Naive thymus-derived CD4-positive, alpha-beta T cell (primary cell): ENCODE data around the gene TUBA3E. TPM values are rescaled to one million over a fixed set of nuclear protein-coding genes. Genes with fewer than 3 reads are reported as not detected.
"Not testable (repeated sequence)": the region's sequence is repeated elsewhere in the genome, so short reads cannot be mapped to it uniquely, and the experiment has no call there.

Source experiments
- ATAC-seq: fragments of 150-1000 bp; cut with Tn5 transposase; 2 replicates; pipeline ENCODE4 v1.10.0; 2021; ENCODE audit warnings: mild to moderate bottlenecking, moderate library complexity
- CTCF ChIA-PET: fragments of 350-600 bp; sonication (Branson Sonifier 250); formaldehyde crosslinking; loops from one replicate; lab custom pipeline; 2021; ENCODE audit warnings: antibody characterized with exemption; lab: Charles Lee
- POLR2A ChIA-PET: fragments of 350-600 bp; sonication (Branson Sonifier 250); formaldehyde crosslinking; loops from one replicate; lab custom pipeline; 2021; ENCODE audit warnings: antibody characterized with exemption, inconsistent platforms; lab: Charles Lee
- DNase-seq, 9 donors: peaks; one replicate each; pipeline versions ENCODE4 v3.0.0 to v3.0.0-alpha.2; 2020 to 2022; ENCODE audit warnings: mixed read lengths in 1 of 9
- H3K27ac ChIP-seq: one replicate; pipeline ENCODE4 v1.7.0; 2013; ENCODE audit warnings: mild to moderate bottlenecking, low read depth, low read length, moderate library complexity
- H3K27me3 ChIP-seq, 2 donors: one replicate each; pipeline ENCODE4 v1.7.0; 2013; ENCODE audit warnings: low read length in 2 of 2, mild to moderate bottlenecking in 2 of 2, moderate library complexity in 2 of 2; ENCODE audit not compliant: control insufficient read depth in 2 of 2, insufficient read depth in 2 of 2
- H3K36me3 ChIP-seq, 3 experiments: 1 replicate in 2 of 3; 2 replicates in 1 of 3; pipeline ENCODE4 v1.7.0; 2013; ENCODE audit warnings: low read length in 3 of 3, mild to moderate bottlenecking in 3 of 3, moderate library complexity in 1 of 3; ENCODE audit not compliant: insufficient read depth in 3 of 3, control insufficient read depth in 2 of 3
- H3K4me1 ChIP-seq, 2 donors: one replicate each; pipeline ENCODE4 v1.7.0; 2013; ENCODE audit warnings: low read length in 2 of 2, mild to moderate bottlenecking in 2 of 2, moderate library complexity in 1 of 2; ENCODE audit not compliant: control insufficient read depth in 2 of 2, insufficient read depth in 2 of 2
- H3K4me3 ChIP-seq: 2 replicates; pipeline ENCODE4 v1.7.0; 2013; ENCODE audit warnings: mild to moderate bottlenecking, low read length
- H3K9me3 ChIP-seq, 3 experiments: 1 replicate in 2 of 3; 2 replicates in 1 of 3; pipeline ENCODE4 v1.7.0; 2013; ENCODE audit warnings: low read length in 3 of 3; ENCODE audit not compliant: control insufficient read depth in 2 of 3
- H3K27ac Mint-ChIP-seq, 9 donors: one replicate each; pipeline ENCODE4 v1.8.0; 2020 to 2022; ENCODE audit warnings: mixed read lengths in 9 of 9, mild to moderate bottlenecking in 8 of 9, moderate library complexity in 5 of 9, inconsistent platforms in 2 of 9
- H3K27me3 Mint-ChIP-seq, 5 donors: one replicate each; pipeline ENCODE4 v1.8.0; 2021 to 2022; ENCODE audit warnings: mixed read lengths in 5 of 5, mild to moderate bottlenecking in 1 of 5
- H3K36me3 Mint-ChIP-seq, 5 donors: one replicate each; pipeline ENCODE4 v1.8.0; 2020 to 2022; ENCODE audit warnings: mixed read lengths in 5 of 5, mild to moderate bottlenecking in 3 of 5, inconsistent platforms in 1 of 5
- H3K4me1 Mint-ChIP-seq, 7 donors: one replicate each; pipeline ENCODE4 v1.8.0; 2020 to 2022; ENCODE audit warnings: mixed read lengths in 7 of 7, mild to moderate bottlenecking in 3 of 7, inconsistent platforms in 1 of 7
- H3K4me3 Mint-ChIP-seq, 10 donors: one replicate each; pipeline ENCODE4 v1.8.0; 2020 to 2022; ENCODE audit warnings: mild to moderate bottlenecking in 10 of 10, mixed read lengths in 10 of 10, moderate library complexity in 6 of 10, inconsistent platforms in 2 of 10
- H3K9me3 Mint-ChIP-seq, 11 donors: one replicate each; pipeline ENCODE4 v1.8.0; 2020 to 2022; ENCODE audit warnings: mixed read lengths in 11 of 11, mild to moderate bottlenecking in 4 of 11, inconsistent platforms in 1 of 11, moderate library complexity in 1 of 11
- intact Hi-C, 2 donors: fragments of 100-400 bp; cut with micrococcal nuclease; formaldehyde crosslinking; loops; one replicate each; pipeline ENCODE4 v1.15.1; 2023
- polyA plus RNA-seq, 2 donors: library from polyadenylated mRNA; unstranded; fragments of 300-500 nt; fragmentation: Illumina TruSeq; gene quantifications; one replicate each; pipeline ENCODE4 v1.2.3, GENCODE V29; 2021
- total RNA-seq, 6 experiments: library from RNA in 5 of 6; stranded (reverse) in 5 of 6; gene quantifications; 1 replicate in 5 of 6; 2 replicates in 1 of 6; pipeline ENCODE4 v1.2.3 and lab custom pipeline; 2021 to 2026

TUBA3E gene
- total and polyA plus RNA-seq, 7 experiments from 2014 or later: not detected

- H3K36me3 ChIP-seq, H3K36me3 Mint-ChIP-seq, H3K9me3 Mint-ChIP-seq, H3K27ac Mint-ChIP-seq, H3K27ac ChIP-seq, H3K4me1 ChIP-seq, H3K27me3 ChIP-seq, CTCF ChIA-PET, H3K9me3 ChIP-seq, ATAC-seq, POLR2A ChIA-PET, H3K4me3 Mint-ChIP-seq, DNase-seq, H3K4me1 Mint-ChIP-seq, intact Hi-C loops, H3K4me3 ChIP-seq: not testable (repeated sequence)
- H3K27me3 Mint-ChIP-seq: peaks cover 9 to 29% (median 21%) of the 10 kb centered on the region in 5 donors
These were observed 22.3 kb upstream of the TUBA3E start for GRCh38 chr2:130220505-130220904.

GRCh38 chr2:130219147-130219546 lies 20.9 kb upstream of the TUBA3E start:
- H3K27ac ChIP-seq, ATAC-seq, H3K9me3 ChIP-seq, H3K4me1 Mint-ChIP-seq, H3K4me1 ChIP-seq, intact Hi-C loops, H3K9me3 Mint-ChIP-seq, POLR2A ChIA-PET, H3K27ac Mint-ChIP-seq, H3K36me3 Mint-ChIP-seq, H3K27me3 ChIP-seq, CTCF ChIA-PET, DNase-seq, H3K4me3 Mint-ChIP-seq, H3K4me3 ChIP-seq, H3K36me3 ChIP-seq: not testable (repeated sequence)
- peaks cover 13 to 37% (median 29%) of the 10 kb centered on the region in 5 donors for H3K27me3 Mint-ChIP-seq

GRCh38 chr2:130207051-130207450 lies 8.8 kb upstream of the TUBA3E start:
- H3K4me3 Mint-ChIP-seq, ATAC-seq, H3K27ac Mint-ChIP-seq, H3K4me3 ChIP-seq, H3K4me1 ChIP-seq, H3K9me3 Mint-ChIP-seq, POLR2A ChIA-PET, H3K36me3 Mint-ChIP-seq, DNase-seq, intact Hi-C loops, CTCF ChIA-PET, H3K4me1 Mint-ChIP-seq, H3K27me3 ChIP-seq, H3K36me3 ChIP-seq, H3K9me3 ChIP-seq, H3K27ac ChIP-seq: not testable (repeated sequence)
- peaks cover 4 to 14% (median 12%) of the 10 kb centered on the region in 5 donors for H3K27me3 Mint-ChIP-seq

GRCh38 chr2:130203150-130203549 lies 4.9 kb upstream of the TUBA3E start:
- H3K36me3 ChIP-seq, H3K4me1 ChIP-seq, intact Hi-C loops, H3K27ac Mint-ChIP-seq, H3K36me3 Mint-ChIP-seq, H3K27ac ChIP-seq, H3K4me1 Mint-ChIP-seq, POLR2A ChIA-PET, CTCF ChIA-PET, DNase-seq, H3K9me3 ChIP-seq, H3K27me3 Mint-ChIP-seq, H3K4me3 Mint-ChIP-seq, H3K9me3 Mint-ChIP-seq, ATAC-seq, H3K27me3 ChIP-seq, H3K4me3 ChIP-seq: not testable (repeated sequence)

GRCh38 chr2:130202518-130202917 lies 4.3 kb upstream of the TUBA3E start:
- peak; percentile 69 for ATAC-seq
- intact Hi-C loops, H3K4me3 Mint-ChIP-seq: not testable (repeated sequence)

GRCh38 chr2:130196052-130196451 lies 2.2 kb downstream of the TUBA3E start:
- H3K27ac ChIP-seq, H3K36me3 ChIP-seq, H3K4me3 ChIP-seq, H3K4me3 Mint-ChIP-seq, H3K27me3 ChIP-seq, H3K27me3 Mint-ChIP-seq, ATAC-seq, intact Hi-C loops, POLR2A ChIA-PET, H3K9me3 Mint-ChIP-seq, H3K9me3 ChIP-seq, CTCF ChIA-PET, H3K4me1 ChIP-seq, DNase-seq, H3K36me3 Mint-ChIP-seq, H3K27ac Mint-ChIP-seq, H3K4me1 Mint-ChIP-seq: not testable (repeated sequence)

More at GRCh38 chr2:130202518-130202917, 4.3 kb upstream of the TUBA3E start:
- H3K27ac Mint-ChIP-seq, H3K27me3 ChIP-seq, DNase-seq, H3K4me3 ChIP-seq, H3K36me3 Mint-ChIP-seq, H3K4me1 Mint-ChIP-seq, H3K4me1 ChIP-seq, H3K9me3 Mint-ChIP-seq, POLR2A ChIA-PET, H3K27me3 Mint-ChIP-seq, H3K9me3 ChIP-seq, CTCF ChIA-PET, H3K36me3 ChIP-seq, H3K27ac ChIP-seq: not testable (repeated sequence)

GRCh38 chr2:130195089-130195635 lies 3.1 kb downstream of the TUBA3E start:
- H3K9me3 ChIP-seq, H3K4me3 ChIP-seq, H3K9me3 Mint-ChIP-seq, H3K27ac ChIP-seq, ATAC-seq, H3K27me3 ChIP-seq, H3K4me3 Mint-ChIP-seq, intact Hi-C loops, POLR2A ChIA-PET, H3K4me1 ChIP-seq, H3K36me3 ChIP-seq, H3K27me3 Mint-ChIP-seq, H3K27ac Mint-ChIP-seq, H3K4me1 Mint-ChIP-seq, CTCF ChIA-PET, DNase-seq: not testable (repeated sequence)
- peaks cover 0 to 11% (median 3%) of the 10 kb centered on the region in 5 donors for H3K36me3 Mint-ChIP-seq
